NCI-H510A treated with DMSO at 0.1 percent for 48 hours (cell line): ENCODE measurements around the gene GMPR2.
A peak's percentile ranks its signal among the peaks of the same experiment; 100 is the strongest.
"Not testable (repeated sequence)": the region's sequence is repeated elsewhere in the genome, so short reads cannot be mapped to it uniquely, and the experiment has no call there.

ENCODE experiments used
- DNase-seq: peaks from one replicate; lab custom pipeline; 2025; lab: John Stamatoyannopoulos, UW

Gene GMPR2

DNA sequence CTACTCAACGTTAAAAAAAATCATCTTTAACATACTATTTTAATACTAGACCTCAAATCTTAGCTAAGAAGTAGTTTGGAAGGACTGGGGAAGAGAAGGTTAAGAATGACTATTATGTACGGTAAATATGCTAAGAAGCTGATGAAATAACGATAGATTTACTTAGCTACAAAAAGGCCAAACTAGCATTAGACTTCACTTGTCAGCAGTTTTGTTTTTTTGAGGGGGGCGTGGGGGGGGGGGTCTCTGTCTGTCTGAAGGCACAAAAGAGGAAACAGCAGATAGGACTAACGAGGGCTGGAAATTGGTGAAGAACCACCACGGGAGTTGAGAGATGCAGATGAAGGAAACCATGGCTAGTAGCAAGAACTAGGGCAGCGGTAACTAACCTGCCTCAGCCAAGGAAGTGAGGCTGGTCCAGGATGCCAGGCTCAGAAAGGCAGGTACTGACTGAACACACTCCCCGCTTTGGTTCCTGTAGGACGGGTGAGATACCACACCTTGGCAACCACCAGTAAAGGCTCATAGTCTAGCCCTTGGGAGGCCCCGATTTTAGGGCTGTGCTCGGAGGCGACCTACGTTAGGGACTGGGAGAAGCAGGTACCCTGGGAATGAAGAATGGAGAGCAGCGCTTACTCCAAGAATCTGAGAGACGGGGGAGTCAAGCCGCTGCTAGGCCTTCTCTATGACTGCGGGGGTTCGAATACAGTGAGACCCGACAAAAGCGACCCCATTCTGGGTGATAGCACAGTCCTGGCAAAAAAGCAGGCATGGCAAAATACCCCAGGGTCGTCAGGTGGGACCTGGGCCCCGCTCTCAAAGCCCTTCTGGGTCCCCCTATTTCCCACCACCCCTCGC lies 1.2 kb upstream of the GMPR2 start:
- no peak for DNase-seq

DNA sequence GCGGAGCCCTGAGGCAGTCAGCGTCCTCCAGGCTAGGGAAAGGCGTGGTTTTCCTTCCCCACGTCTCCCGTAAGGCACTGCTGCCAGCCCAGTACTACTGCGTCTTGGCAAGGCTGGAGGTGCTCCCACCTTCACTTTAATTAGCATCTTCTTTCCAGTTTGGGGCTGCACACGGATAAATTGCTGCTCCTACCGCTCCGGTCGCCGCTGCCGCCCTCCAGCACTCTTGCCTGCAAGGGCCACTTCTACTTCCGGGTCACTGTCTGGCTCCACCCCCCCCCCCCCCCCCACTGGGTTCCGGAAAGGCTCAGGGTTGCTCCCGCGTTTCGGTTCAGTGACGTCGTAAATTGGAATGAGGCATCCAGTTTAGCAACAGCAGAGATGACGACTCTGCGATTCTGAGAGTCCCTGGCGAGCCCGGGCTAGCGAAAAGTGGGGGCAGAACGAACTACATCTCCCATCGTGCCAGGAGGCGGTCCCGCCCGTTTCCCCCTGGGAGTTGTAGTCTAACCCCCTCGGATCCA lies 546 bp upstream of the GMPR2 start, which contains the start of gene NEDD8:
Gene NEDD8, minus strand, starts transcription at position 247 of the 524 bp plus-strand sequence. Its CDS starts 100 bp downstream, at position 147.
- DNase-seq = peak; percentile 94

- no peak for DNase-seq
These were observed 773 bp downstream of the GMPR2 start for GRCh38 chr14:24233538-24233866.

DNA sequence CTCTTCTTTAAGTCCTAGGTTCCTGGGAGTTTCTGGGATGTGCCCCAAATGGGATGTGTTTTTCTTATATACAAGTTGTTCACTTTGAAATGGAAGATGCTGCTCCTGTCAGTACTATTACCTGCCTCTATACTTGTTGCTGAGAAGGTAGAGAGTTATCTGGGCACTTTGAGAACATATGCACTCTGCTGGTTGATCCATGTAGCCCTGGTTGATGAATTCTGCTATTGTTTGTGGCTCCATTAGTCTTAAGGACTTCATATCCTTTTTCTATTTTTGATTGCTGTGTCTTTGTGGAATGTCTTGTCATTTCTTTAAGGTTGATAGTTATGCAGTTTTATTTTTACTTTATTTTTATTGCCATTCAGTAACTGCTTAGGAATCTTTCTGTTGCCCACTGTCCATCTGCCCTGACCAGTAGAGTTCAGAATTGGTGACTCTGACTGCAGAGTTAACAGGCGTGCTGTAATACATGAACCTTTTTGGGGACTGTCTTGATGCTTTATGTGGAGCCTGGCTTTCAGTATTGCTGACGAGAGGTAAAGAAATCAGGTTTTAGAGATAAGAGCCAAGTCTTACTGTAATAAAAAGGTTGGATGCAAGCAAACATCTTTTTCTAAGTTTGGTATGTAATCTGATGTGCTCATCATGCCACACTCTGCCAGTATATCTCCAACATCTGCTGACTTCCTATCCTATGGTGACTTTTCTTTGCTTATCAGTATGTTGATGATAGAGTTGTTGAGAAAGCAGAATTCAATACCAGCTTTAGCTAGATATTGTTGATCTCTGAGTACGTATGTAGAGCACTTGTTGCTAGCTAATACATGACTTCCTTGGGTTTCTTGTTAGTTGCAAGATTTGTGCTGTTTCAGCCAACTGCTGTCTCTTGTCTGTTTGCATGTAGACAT lies 1.6 kb downstream of the GMPR2 start:
- no peak for DNase-seq

DNA sequence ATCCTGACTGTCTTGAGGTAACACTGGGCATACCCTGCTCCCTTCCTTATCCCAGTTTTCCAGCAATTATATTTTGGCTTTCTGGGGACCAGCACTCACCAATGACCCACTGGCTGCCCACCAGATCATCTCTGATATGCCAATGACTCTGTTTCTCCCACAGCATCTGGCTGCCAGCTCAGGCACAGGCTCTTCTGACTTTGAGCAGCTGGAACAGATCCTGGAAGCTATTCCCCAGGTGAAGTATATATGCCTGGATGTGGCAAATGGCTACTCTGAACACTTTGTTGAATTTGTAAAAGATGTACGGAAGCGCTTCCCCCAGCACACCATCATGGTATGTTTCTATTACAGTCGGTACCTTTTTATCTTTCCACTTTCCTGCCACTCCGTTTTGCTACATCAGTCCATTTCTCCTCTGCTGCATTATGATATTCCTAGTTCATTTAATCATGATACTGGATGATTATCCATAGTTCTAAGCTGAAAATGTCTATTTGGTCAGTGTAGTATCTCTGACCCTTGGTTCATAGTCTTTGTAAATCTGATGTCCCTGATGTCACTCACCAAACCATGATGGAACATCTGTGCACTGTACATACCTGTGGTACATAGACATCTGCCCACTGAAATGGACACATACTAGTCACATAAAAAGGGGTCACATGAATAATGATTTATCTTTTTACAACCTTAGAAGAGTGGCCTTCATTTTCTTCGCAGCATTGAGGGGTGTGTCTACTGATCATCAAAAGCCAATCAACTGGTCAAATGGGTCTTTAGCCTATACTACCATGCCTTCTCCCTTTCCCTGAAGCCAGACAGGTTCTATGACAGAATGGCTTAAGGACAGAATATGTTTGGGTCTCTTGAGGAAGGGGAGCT lies 3.3 kb downstream of the GMPR2 start:
- DNase-seq = no peak

GRCh38 chr14:24236689-24237462 lies 4.1 kb downstream of the GMPR2 start:
- no peak for DNase-seq

- DNase-seq = no peak
These were observed 4.8 kb downstream of the GMPR2 start for GRCh38 chr14:24237463-24237955.

GRCh38 chr14:24238123-24238522 lies 5.4 kb downstream of the GMPR2 start:
- no peak for DNase-seq

DNA sequence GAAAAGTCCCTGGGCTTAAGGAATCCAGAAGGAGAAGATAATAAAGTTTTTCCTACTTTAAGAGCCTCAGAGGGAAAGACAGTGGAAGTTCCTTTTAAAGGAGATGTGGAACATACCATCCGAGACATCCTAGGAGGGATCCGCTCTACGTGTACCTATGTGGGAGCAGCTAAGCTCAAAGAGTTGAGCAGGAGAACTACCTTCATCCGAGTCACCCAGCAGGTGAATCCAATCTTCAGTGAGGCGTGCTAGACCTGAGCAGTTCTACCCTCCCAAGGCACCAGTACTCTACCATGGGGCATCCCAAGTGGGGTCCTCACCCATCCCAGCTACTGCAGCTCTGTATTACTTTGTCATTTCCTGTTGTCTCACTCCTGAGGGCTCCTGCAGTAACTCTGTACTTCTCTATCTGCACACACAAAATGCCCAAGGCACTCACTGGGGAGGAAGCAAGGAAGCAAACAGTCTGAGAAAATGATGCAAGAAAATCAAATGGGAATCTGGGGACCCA lies 5.9 kb downstream of the GMPR2 start:
- no peak for DNase-seq

GRCh38 chr14:24240110-24240918 lies 7.6 kb downstream of the GMPR2 start:
- no peak for DNase-seq

DNA sequence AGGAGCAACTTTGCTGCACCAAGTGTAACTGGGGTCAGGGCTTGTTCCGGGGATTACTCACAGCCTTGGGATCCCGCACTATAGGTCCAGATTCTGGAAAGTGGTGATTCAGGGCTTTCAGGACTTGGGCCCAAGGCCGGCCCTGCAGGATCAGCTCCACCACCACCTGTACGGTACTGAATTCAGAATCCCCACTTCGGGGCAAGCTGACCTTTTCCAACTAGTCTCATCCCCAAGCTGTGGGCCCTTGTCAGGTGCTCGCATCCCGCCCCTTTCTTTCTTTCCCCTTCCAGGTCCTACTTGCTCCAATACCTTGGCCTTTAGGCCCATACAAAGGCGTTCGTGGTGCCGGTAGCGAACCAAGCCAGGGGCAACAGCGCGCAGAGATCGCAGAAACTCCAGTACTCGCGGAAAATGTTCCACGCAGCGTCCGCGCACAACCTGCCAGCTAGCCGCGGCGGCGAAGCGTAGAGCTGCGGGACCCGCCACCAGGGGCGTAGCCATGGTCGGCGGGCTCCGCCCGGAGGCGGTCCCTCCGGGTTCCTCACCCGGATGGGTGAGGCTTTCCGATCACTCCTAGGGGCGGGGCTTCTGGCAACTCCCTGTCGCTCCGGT lies 9.2 kb downstream of the GMPR2 start:
- DNase-seq = peak; percentile 97

DNA sequence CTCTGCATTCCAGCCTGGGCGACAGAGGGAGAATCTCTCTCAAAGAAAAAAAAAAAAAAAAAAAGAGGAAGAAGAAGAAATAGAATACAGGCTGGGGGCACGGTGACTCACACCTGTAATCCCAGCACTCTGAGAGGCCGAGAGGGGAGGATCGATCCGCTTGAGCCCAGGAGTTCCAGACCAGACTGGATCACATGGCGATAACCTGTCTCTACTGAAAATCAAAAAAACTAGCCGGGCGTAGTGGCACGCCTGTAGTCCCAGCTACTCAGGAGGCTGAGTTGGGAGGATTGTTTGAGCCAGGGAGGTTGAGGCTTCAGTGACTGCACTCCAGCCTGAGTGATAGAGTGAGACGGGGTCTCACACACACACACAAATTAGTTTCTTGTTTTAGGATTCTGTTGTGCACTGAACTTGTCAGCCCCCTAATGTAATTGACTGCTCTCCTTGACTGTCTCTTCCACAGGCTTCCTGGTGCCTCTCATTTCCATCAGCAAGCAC lies 10.7 kb downstream of the GMPR2 start:
- DNase-seq = peak; percentile 13

DNA sequence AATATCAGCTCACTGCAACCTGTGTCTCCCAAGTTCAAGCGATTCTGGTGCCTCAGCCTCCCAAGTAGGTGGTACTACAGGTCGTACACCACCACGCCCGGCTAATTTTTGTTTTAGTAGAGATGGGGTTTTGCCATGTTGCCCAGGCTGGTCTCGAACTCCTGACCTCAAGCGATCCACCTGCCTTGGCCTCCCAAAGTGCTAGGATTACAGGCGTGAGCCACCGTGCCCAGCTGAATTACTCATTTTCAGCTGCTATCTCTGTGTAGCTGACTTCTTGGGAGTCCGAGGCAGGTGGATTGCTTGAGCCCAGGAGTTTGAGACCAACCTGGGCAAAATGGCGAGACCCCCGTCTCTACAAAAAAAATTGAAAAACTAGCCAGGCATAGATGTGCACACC lies 12.6 kb downstream of the GMPR2 start:
- not testable (repeated sequence) for DNase-seq

GRCh38 chr14:24246765-24247212 lies 14.1 kb downstream of the GMPR2 start:
- DNase-seq = no peak

DNA sequence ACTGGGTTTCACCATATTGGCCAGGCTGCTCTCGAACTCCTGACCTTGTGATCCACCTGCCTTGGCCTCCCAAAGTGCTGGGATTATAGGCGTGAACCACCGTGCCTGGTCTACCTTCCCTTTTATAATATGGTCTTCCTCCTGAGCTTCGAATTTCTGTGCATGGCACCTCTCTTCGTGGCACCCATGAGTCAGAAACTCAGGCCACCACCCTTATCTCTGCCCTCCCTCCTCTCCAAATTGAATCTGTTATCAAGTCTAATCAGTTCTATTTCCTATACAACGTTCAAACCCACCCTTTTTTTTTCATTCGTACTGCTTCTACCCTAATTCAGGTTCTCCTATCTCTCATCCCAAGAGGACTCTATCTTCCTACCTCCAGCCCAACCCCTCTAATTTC lies 14.7 kb downstream of the GMPR2 start:
- DNase-seq = no peak

DNA sequence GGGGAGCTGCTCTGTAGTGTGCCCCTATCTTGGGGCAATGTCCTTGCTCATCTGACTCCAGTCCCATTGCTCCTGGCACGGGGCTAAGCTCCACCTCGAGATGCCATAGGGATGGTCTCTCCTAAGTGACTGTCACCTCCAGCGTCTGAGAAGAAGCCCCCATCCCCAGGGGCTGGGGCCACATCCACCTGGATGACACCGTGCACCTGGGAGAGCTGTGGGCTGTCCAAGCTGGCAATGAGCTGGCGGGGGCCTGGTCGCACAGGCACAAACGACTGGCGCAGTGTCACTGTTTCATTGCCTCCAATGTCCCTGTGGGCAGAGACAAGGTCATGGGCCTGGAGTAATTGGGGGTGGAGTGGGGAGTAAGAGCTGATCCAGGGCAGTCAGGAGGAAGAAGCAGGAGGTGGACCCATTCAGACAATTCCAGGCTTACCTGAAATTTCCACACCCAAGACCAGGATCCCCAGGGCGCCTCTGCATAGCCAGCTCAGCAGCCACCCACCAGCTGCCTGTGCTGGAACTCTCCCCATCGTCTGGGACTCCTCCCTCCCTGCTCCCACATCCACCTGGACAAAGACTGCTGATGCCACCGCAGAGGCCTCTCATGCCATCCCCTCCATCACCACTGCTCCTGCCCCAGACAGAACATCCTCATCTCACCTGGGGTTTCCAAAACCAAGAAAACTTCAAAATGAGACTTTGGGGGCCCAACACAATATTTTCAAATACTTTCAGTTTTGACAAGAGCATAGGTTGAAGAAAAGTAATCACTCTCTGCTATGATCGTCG lies 16.7 kb downstream of the GMPR2 start:
- DNase-seq = no peak

GRCh38 chr14:24250354-24250753 lies 17.6 kb downstream of the GMPR2 start:
- no peak for DNase-seq

- DNase-seq = no peak
These were observed 19.2 kb downstream of the GMPR2 start for GRCh38 chr14:24251880-24252288.
